ENCODE measurements around the gene PRKAR1A.

Gene PRKAR1A

DNA sequence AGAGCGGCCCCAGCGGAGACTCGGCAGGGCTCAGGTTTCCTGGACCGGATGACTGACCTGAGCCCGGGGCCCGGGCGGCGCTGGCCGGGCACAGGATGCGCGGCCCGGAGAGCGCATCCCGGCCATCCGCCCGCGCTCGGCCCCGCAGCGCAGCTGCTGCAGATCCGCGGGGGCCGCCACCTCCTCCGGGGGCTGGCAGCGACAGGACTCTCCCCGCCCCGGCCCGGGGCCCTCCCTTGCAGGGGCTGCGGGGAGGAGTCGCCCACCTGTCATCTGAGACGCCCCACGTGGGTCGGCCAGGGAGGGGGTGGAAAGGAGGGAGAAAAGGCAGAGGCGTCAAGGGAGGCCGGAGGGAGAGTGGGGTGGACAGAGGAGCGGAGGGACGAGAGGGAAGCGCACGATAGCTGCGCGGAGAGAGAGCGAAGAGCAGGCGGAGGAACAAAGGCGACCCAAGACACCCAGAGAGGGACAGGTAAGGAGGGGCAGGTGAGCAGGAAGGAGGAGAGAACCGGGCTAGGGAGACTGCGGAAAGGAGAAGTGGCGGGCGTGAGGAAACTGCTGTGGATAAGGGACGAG lies 471 bp upstream of the PRKAR1A start:
- H3K27me3 ChIP-seq (ENCODE audit: control insufficient read depth in 1 of 2, insufficient read depth in 1 of 2, low read length in 2 of 2) = no peaks in the 10 kb centered on the region
- peaks cover 3% of the 10 kb centered on the region for H3K79me1 ChIP-seq (replicated peaks; ENCODE audit: low read length, poor library complexity, severe bottlenecking)
- H3K4me1 ChIP-seq (ENCODE audit: control insufficient read depth, insufficient read depth, low read depth, low read length) = peaks cover 4% of the 10 kb centered on the region
- H4K91ac ChIP-seq (ENCODE audit: low read length) = peak overlapping the region; percentile 98
- under 1% methylated on average over 49 of the region's 49 CpGs for WGBS
- peak overlapping the region; percentile 90 for H2BK15ac ChIP-seq (ENCODE audit: low read depth, poor library complexity, severe bottlenecking)
- peak overlapping the region; percentile 90 for H3K4me2 ChIP-seq (ENCODE audit: low read length, poor library complexity, severe bottlenecking)
- H3K9me3 ChIP-seq (ENCODE audit: control insufficient read depth, low read length) = no peaks in the 10 kb centered on the region
- DNase-seq = peak; percentile 83
- H3K27ac ChIP-seq (ENCODE audit: low read length, poor library complexity, severe bottlenecking) = peak overlapping the region; percentile 82
- H4K8ac ChIP-seq (ENCODE audit: low read length) = peak overlapping the region; percentile 96
- H3K18ac ChIP-seq (ENCODE audit: low read depth in 1 of 2, low read length in 2 of 2) = peak overlapping the region; percentile 77 to 85
- peak overlapping the region in 1 of 2 experiments; percentile 50 for H2BK12ac ChIP-seq (ENCODE audit: low read length in 2 of 2)
- H2BK5ac ChIP-seq (ENCODE audit: low read depth, low read length, poor library complexity, severe bottlenecking) = no peak overlapping the region
- H3K14ac ChIP-seq (ENCODE audit: low read length in 2 of 2) = peak overlapping the region in 1 of 2 experiments; percentile 68
- peak overlapping the region; percentile 58 for H2AFZ ChIP-seq (ENCODE audit: low read depth, low read length)
- peak overlapping the region; percentile 29 for H2BK120ac ChIP-seq (ENCODE audit: low read depth, low read length)
- peaks cover 0 to 18% of the 10 kb centered on the region in 2 experiments for H3K36me3 ChIP-seq (ENCODE audit: control insufficient read depth in 1 of 2, insufficient read depth in 2 of 2, low read depth in 1 of 2, low read length in 2 of 2)
- peak overlapping the region; percentile 65 to 96 for H3K4ac ChIP-seq (ENCODE audit: low read depth in 1 of 2, low read length in 2 of 2)
- peak overlapping the region; percentile 91 to 94 for H3K4me3 ChIP-seq (ENCODE audit: insufficient read depth in 1 of 2, low read depth in 1 of 2, low read length in 2 of 2)
- H3K23ac ChIP-seq (ENCODE audit: low read length in 2 of 2) = no peak overlapping the region
- H2AK5ac ChIP-seq (ENCODE audit: low read length, severe bottlenecking) = no peak overlapping the region
- peak overlapping the region; percentile 100 for H3K9ac ChIP-seq (ENCODE audit: low read length)

DNA sequence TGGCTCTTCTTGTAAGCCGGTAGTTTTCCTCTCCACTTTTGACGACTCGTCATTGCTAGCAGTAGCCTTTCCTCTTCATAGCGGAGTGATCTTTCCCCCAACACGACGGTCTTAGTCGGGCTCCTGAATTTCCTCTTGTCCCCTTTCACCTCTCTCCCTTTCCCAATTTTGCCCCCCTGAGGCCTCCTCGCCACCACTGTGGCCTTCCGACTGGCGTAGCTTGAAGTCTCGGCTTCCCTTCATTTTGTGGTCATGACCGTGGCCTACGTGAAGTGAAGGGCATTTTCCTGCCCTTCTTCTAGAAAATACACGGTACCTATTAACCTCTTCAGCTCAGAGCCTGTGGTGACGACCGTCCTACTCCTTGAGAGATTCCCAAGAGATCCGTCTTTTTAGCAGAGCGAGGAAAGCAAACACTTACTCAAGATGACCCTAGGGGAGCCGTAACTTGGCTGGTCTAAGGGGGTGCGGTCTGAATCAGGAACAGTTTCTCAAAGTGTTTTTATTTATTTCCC lies 787 bp downstream of the PRKAR1A start:
- H3K14ac ChIP-seq (ENCODE audit: low read length in 2 of 2) = peak overlapping the region in 1 of 2 experiments; percentile 83
- peak overlapping the region; percentile 91 to 94 for H3K4me3 ChIP-seq (ENCODE audit: insufficient read depth in 1 of 2, low read depth in 1 of 2, low read length in 2 of 2)
- H2AFZ ChIP-seq (ENCODE audit: low read depth, low read length) = no peak overlapping the region
- under 1% methylated on average over 16 of the region's 20 CpGs for WGBS
- no peak overlapping the region for H2BK5ac ChIP-seq (ENCODE audit: low read depth, low read length, poor library complexity, severe bottlenecking)
- peak overlapping the region; percentile 99 for H4K8ac ChIP-seq (ENCODE audit: low read length)
- H3K4me1 ChIP-seq (ENCODE audit: control insufficient read depth, insufficient read depth, low read depth, low read length) = peaks cover 4% of the 10 kb centered on the region
- H2AK5ac ChIP-seq (ENCODE audit: low read length, severe bottlenecking) = no peak overlapping the region
- peaks cover 4% of the 10 kb centered on the region for H3K79me1 ChIP-seq (replicated peaks; ENCODE audit: low read length, poor library complexity, severe bottlenecking)
- H3K36me3 ChIP-seq (ENCODE audit: control insufficient read depth in 1 of 2, insufficient read depth in 2 of 2, low read depth in 1 of 2, low read length in 2 of 2) = peaks cover 8 to 30% of the 10 kb centered on the region in 2 experiments
- peak overlapping the region; percentile 1 to 11 for H2BK12ac ChIP-seq (ENCODE audit: low read length in 2 of 2)
- H3K4ac ChIP-seq (ENCODE audit: low read depth in 1 of 2, low read length in 2 of 2) = peak overlapping the region; percentile 96 to 97
- peak overlapping the region; percentile 99 for H4K91ac ChIP-seq (ENCODE audit: low read length)
- H3K4me2 ChIP-seq (ENCODE audit: low read length, poor library complexity, severe bottlenecking) = peak overlapping the region; percentile 59
- DNase-seq = peak; percentile 68
- peak overlapping the region; percentile 99 for H2BK120ac ChIP-seq (ENCODE audit: low read depth, low read length)
- peak overlapping the region; percentile 99 for H2BK15ac ChIP-seq (ENCODE audit: low read depth, poor library complexity, severe bottlenecking)
- H3K18ac ChIP-seq (ENCODE audit: low read depth in 1 of 2, low read length in 2 of 2) = peak overlapping the region; percentile 99 to 100
- H3K27ac ChIP-seq (ENCODE audit: low read length, poor library complexity, severe bottlenecking) = peak overlapping the region; percentile 51
- no peak overlapping the region for H3K23ac ChIP-seq (ENCODE audit: low read length in 2 of 2)
- peak overlapping the region; percentile 100 for H3K9ac ChIP-seq (ENCODE audit: low read length)
- H3K27me3 ChIP-seq (ENCODE audit: control insufficient read depth in 1 of 2, insufficient read depth in 1 of 2, low read length in 2 of 2) = no peaks in the 10 kb centered on the region
- no peaks in the 10 kb centered on the region for H3K9me3 ChIP-seq (ENCODE audit: control insufficient read depth, low read length)

GRCh38 chr17:68513932-68514331 lies 1.7 kb downstream of the PRKAR1A start:
- H3K4me2 ChIP-seq (ENCODE audit: low read length, poor library complexity, severe bottlenecking) = peak overlapping the region; percentile 59
- H3K79me1 ChIP-seq (replicated peaks; ENCODE audit: low read length, poor library complexity, severe bottlenecking) = peaks cover 7% of the 10 kb centered on the region
- no peak overlapping the region for H2AK5ac ChIP-seq (ENCODE audit: low read length, severe bottlenecking)
- no peak overlapping the region for H3K18ac ChIP-seq (ENCODE audit: low read depth in 1 of 2, low read length in 2 of 2)
- no peak overlapping the region for H2BK15ac ChIP-seq (ENCODE audit: low read depth, poor library complexity, severe bottlenecking)
- no peaks in the 10 kb centered on the region for H3K9me3 ChIP-seq (ENCODE audit: control insufficient read depth, low read length)
- H4K8ac ChIP-seq (ENCODE audit: low read length) = no peak overlapping the region
- H3K4me3 ChIP-seq (ENCODE audit: insufficient read depth in 1 of 2, low read depth in 1 of 2, low read length in 2 of 2) = peak overlapping the region in 1 of 2 experiments; percentile 91
- peaks cover 13 to 40% of the 10 kb centered on the region in 2 experiments for H3K36me3 ChIP-seq (ENCODE audit: control insufficient read depth in 1 of 2, insufficient read depth in 2 of 2, low read depth in 1 of 2, low read length in 2 of 2)
- no peak overlapping the region for H2BK5ac ChIP-seq (ENCODE audit: low read depth, low read length, poor library complexity, severe bottlenecking)
- peak overlapping the region; percentile 100 for H3K9ac ChIP-seq (ENCODE audit: low read length)
- H3K4me1 ChIP-seq (ENCODE audit: control insufficient read depth, insufficient read depth, low read depth, low read length) = peaks cover 4% of the 10 kb centered on the region
- no peak overlapping the region for H2BK120ac ChIP-seq (ENCODE audit: low read depth, low read length)
- H2AFZ ChIP-seq (ENCODE audit: low read depth, low read length) = no peak overlapping the region
- 10% methylated on average over 3 of the region's 3 CpGs for whole genome bisulfite sequencing
- H3K27ac ChIP-seq (ENCODE audit: low read length, poor library complexity, severe bottlenecking) = no peak overlapping the region
- DNase-seq = no peak
- H3K23ac ChIP-seq (ENCODE audit: low read length in 2 of 2) = no peak overlapping the region
- H3K14ac ChIP-seq (ENCODE audit: low read length in 2 of 2) = no peak overlapping the region
- H3K27me3 ChIP-seq (ENCODE audit: control insufficient read depth in 1 of 2, insufficient read depth in 1 of 2, low read length in 2 of 2) = no peaks in the 10 kb centered on the region
- no peak overlapping the region for H2BK12ac ChIP-seq (ENCODE audit: low read length in 2 of 2)
- no peak overlapping the region for H4K91ac ChIP-seq (ENCODE audit: low read length)
- no peak overlapping the region for H3K4ac ChIP-seq (ENCODE audit: low read depth in 1 of 2, low read length in 2 of 2)

DNA sequence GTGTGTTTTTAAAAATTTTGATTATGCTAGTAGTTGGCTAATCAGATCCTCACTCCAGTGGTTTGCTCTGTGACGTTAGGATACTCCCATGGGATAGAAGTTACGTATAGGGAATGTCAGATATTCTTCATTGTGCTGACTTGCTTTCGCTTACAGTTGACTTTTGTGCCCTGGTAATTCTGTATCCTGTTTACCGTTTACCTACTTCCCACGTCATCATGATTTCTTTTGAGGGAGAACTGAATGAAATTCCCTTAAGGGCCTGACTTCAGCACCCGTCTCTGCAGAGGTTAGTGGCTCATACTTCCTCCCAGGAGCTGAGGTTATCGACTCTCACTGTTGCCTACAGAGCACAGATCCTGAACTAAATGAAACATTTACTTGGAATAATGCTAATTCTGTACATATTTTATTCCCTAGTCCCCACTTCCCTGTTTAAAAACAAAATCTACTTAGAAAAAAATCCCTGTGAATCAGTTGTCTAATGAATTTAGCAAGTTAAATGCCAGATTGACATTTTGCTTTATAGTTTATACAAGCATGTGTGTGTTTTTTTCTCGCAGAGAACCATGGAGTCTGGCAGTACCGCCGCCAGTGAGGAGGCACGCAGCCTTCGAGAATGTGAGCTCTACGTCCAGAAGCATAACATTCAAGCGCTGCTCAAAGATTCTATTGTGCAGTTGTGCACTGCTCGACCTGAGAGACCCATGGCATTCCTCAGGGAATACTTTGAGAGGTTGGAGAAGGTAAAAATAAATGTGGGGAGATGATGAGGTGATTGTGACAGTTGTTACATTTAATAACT lies 2.8 kb downstream of the PRKAR1A start:
- H3K4me2 ChIP-seq (ENCODE audit: low read length, poor library complexity, severe bottlenecking) = peak overlapping the region; percentile 77
- no peak overlapping the region for H3K23ac ChIP-seq (ENCODE audit: low read length in 2 of 2)
- no peak overlapping the region for H4K91ac ChIP-seq (ENCODE audit: low read length)
- 66% methylated on average over 14 of the region's 15 CpGs for WGBS
- H2AK5ac ChIP-seq (ENCODE audit: low read length, severe bottlenecking) = no peak overlapping the region
- H3K9ac ChIP-seq (ENCODE audit: low read length) = peak overlapping the region; percentile 100
- H2BK12ac ChIP-seq (ENCODE audit: low read length in 2 of 2) = no peak overlapping the region
- peaks cover 10% of the 10 kb centered on the region for H3K79me1 ChIP-seq (replicated peaks; ENCODE audit: low read length, poor library complexity, severe bottlenecking)
- H3K9me3 ChIP-seq (ENCODE audit: control insufficient read depth, low read length) = no peaks in the 10 kb centered on the region
- H3K36me3 ChIP-seq (ENCODE audit: control insufficient read depth in 1 of 2, insufficient read depth in 2 of 2, low read depth in 1 of 2, low read length in 2 of 2) = peaks cover 16 to 51% of the 10 kb centered on the region in 2 experiments
- DNase-seq = peak; percentile 87
- no peak overlapping the region for H2BK15ac ChIP-seq (ENCODE audit: low read depth, poor library complexity, severe bottlenecking)
- no peak overlapping the region for H3K18ac ChIP-seq (ENCODE audit: low read depth in 1 of 2, low read length in 2 of 2)
- no peak overlapping the region for H2BK120ac ChIP-seq (ENCODE audit: low read depth, low read length)
- H4K8ac ChIP-seq (ENCODE audit: low read length) = no peak overlapping the region
- no peak overlapping the region for H2AFZ ChIP-seq (ENCODE audit: low read depth, low read length)
- H3K4me1 ChIP-seq (ENCODE audit: control insufficient read depth, insufficient read depth, low read depth, low read length) = peaks cover 6% of the 10 kb centered on the region
- peak overlapping the region; percentile 41 for H3K27ac ChIP-seq (ENCODE audit: low read length, poor library complexity, severe bottlenecking)
- no peaks in the 10 kb centered on the region for H3K27me3 ChIP-seq (ENCODE audit: control insufficient read depth in 1 of 2, insufficient read depth in 1 of 2, low read length in 2 of 2)
- no peak overlapping the region for H2BK5ac ChIP-seq (ENCODE audit: low read depth, low read length, poor library complexity, severe bottlenecking)
- H3K4ac ChIP-seq (ENCODE audit: low read depth in 1 of 2, low read length in 2 of 2) = no peak overlapping the region
- no peak overlapping the region for H3K14ac ChIP-seq (ENCODE audit: low read length in 2 of 2)
- H3K4me3 ChIP-seq (ENCODE audit: insufficient read depth in 1 of 2, low read depth in 1 of 2, low read length in 2 of 2) = peak overlapping the region in 1 of 2 experiments; percentile 91

All from mesenchymal stem cell (in vitro differentiated cells and primary cell).